ENCODE results near the gene MBNL3. TPM values are rescaled to one million over a fixed set of nuclear protein-coding genes. Genes with fewer than 3 reads are reported as not detected.

MBNL3 gene
- total RNA-seq, 1 experiment from 2014 or later, result 4.6 TPM

- H3K79me2 ChIP-seq (ENCODE audit: insufficient read depth, low read length), result no peaks in the 10 kb centered on the region
Observed at GRCh38 chrX:132406106-132406505, 82.7 kb downstream of the MBNL3 start.

More at GRCh38 chrX:132406106-132406505, 82.7 kb downstream of the MBNL3 start:
- no peak overlapping the region for H3K4me3 ChIP-seq (replicated peaks in 1 of 2; ENCODE audit: low read depth in 1 of 2, low read length in 2 of 2)
- ATAC-seq (no peak), DNase-seq (ENCODE audit: low read depth, low spot score) (no peak)
- H3K4me1 ChIP-seq (ENCODE audit: control insufficient read depth in 1 of 2, insufficient read depth in 2 of 2, low read length in 2 of 2), result no peaks in the 10 kb centered on the region
- TF ChIP-seq ZBTB33 (IDR thresholded peaks at IDR 0.05; ENCODE audit: extremely low read depth, insufficient replicate concordance, low read length) (no peak), TCF7L2 (IDR thresholded peaks at IDR 0.05; ENCODE audit: borderline replicate concordance, extremely low read depth, insufficient read depth, insufficient read length) (no peak), POLR2AphosphoS5 (IDR thresholded peaks at IDR 0.05; ENCODE audit: low read depth, low read length) (no peak), EZH2phosphoT487 (IDR thresholded peaks at IDR 0.05; ENCODE audit: borderline replicate concordance) (no peak), ATF3 (IDR thresholded peaks at IDR 0.05) (no peak), ZFX (IDR thresholded peaks at IDR 0.05) (no peak)
- no peak overlapping the region for H3K4me2 ChIP-seq (ENCODE audit: low read length)
- no TSS peak for BruUV-seq (replicated peaks)
- intact Hi-C loops (cut with micrococcal nuclease), result no loop called here
- no peaks in the 10 kb centered on the region for H3K36me3 ChIP-seq (ENCODE audit: control insufficient read depth in 1 of 2, insufficient read depth in 2 of 2, low read length in 2 of 2)
- no peaks in the 10 kb centered on the region for H3K9me2 ChIP-seq (ENCODE audit: insufficient read depth)
- ChIA-PET RAD21 (ENCODE audit: low non-redundant PET in 1 of 2, low total read pairs in 2 of 2, uncharacterized antibody in 2 of 2, unreplicated experiment in 2 of 2) (no interaction called here), CTCF (no interaction called here), POLR2A (no interaction called here)
- no peak overlapping the region for H3K27ac ChIP-seq (ENCODE audit: low read depth, low read length)
- H4K20me1 ChIP-seq (ENCODE audit: insufficient read depth), result no peaks in the 10 kb centered on the region
- H3K27me3 ChIP-seq (ENCODE audit: insufficient read depth, low read length), result no peaks in the 10 kb centered on the region
- H3K9me3 ChIP-seq (ENCODE audit: control insufficient read depth in 1 of 2, insufficient read depth in 1 of 2, low read depth in 1 of 2, low read length in 2 of 2), result no peaks in the 10 kb centered on the region
- H3K9ac ChIP-seq (ENCODE audit: low read length), result no peak overlapping the region
- no peak overlapping the region for H2AFZ ChIP-seq (ENCODE audit: low read depth, low read length, poor library complexity, severe bottlenecking)

Measured in HCT116 (cell line).